Thymus (tissue), 11 donors: ENCODE measurements around the gene NR6A1. TPM values are rescaled to one million over a fixed set of nuclear protein-coding genes. Genes with fewer than 3 reads are reported as not detected.

ENCODE experiments used
- DNase-seq, 9 donors: peaks; one replicate each; pipeline ENCODE4 v3.0.0-alpha.2; 2013; ENCODE audit warnings: low spot score in 9 of 9, low read depth in 6 of 9, missing footprints in 1 of 9
- H3K27ac ChIP-seq, 2 donors: one replicate each; pipeline ENCODE4 v1.5.1; 2013; ENCODE audit warnings: control low read depth in 1 of 2, low read depth in 1 of 2, low read length in 1 of 2, mild to moderate bottlenecking in 1 of 2, moderate library complexity in 1 of 2
- H3K27me3 ChIP-seq, 2 donors: one replicate each; pipeline ENCODE4 v1.5.1; 2013; ENCODE audit warnings: low read length in 1 of 2; ENCODE audit not compliant: control insufficient read depth in 2 of 2, insufficient read depth in 1 of 2
- H3K36me3 ChIP-seq, 2 donors: one replicate each; pipeline ENCODE4 v1.5.1; 2013; ENCODE audit warnings: low read length in 1 of 2, mild to moderate bottlenecking in 1 of 2, moderate library complexity in 1 of 2; ENCODE audit not compliant: control insufficient read depth in 2 of 2, insufficient read depth in 2 of 2
- H3K4me1 ChIP-seq, 2 donors: one replicate each; pipeline ENCODE4 v1.5.1; 2013; ENCODE audit warnings: low read length in 2 of 2; ENCODE audit not compliant: control insufficient read depth in 2 of 2, insufficient read depth in 2 of 2
- H3K4me3 ChIP-seq, 2 donors: one replicate each; pipeline ENCODE4 v1.5.1; 2013; ENCODE audit warnings: low read length in 2 of 2, control low read depth in 1 of 2, mild to moderate bottlenecking in 1 of 2
- H3K9me3 ChIP-seq, 2 donors: one replicate each; pipeline ENCODE4 v1.5.1; 2013; ENCODE audit warnings: low read length in 1 of 2, mild to moderate bottlenecking in 1 of 2; ENCODE audit not compliant: control insufficient read depth in 2 of 2, insufficient read depth in 1 of 2
- whole genome bisulfite sequencing: extraction: QIAGEN DNeasy Blood & Tissue Kit; methylation state at CpG from one replicate; pipeline ENCODE4 v1.1.7; 2013; 5-methylcytosine and 5-hydroxymethylcytosine counted together
- polyA plus RNA-seq: library from polyadenylated mRNA; stranded (reverse); fragments of 200-250 nt; gene quantifications from one replicate; pipeline ENCODE4 v1.2.3, GENCODE V29; 2013
- total RNA-seq: library from RNA; stranded (reverse); fragments of 120-200 nt; gene quantifications from one replicate; pipeline ENCODE4 v1.2.4, GENCODE V29; 2013
- donor health status: healthy.

The NR6A1 gene
- total and polyA plus RNA-seq, 2 donors, result 0.47 to 0.52 TPM

DNA sequence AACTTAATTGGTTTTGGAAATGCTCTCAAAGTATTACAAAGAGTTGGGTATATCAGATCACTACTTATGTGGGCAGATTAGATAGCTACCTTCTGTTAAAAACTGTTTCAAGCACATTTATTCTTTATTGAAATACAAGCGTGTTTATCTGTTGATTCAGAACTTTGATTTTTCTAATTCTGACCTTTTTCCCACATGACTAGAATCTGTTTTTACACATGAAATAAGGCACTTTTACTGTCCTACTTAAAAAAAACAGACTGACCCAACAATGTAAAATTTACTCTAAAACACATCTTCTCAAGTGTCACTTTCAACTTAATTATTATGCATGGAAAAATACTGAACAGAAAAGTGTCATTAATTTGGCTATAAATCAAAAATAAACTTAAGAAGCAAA, 4.8 kb downstream of the NR6A1 start:
- Histone ChIP-seq H3K9me3 (no peaks in the 10 kb centered on the region), H3K4me3 (no peak overlapping the region), H3K4me1 (peaks cover 0 to 14% of the 10 kb centered on the region in 2 donors), H3K27me3 (peaks cover 45 to 55% of the 10 kb centered on the region in 2 donors), H3K27ac (no peak overlapping the region), H3K36me3 (no peaks in the 10 kb centered on the region)
- no peak for DNase-seq
- WGBS, result 93% methylated on average over 1 of the region's 1 CpG

DNA sequence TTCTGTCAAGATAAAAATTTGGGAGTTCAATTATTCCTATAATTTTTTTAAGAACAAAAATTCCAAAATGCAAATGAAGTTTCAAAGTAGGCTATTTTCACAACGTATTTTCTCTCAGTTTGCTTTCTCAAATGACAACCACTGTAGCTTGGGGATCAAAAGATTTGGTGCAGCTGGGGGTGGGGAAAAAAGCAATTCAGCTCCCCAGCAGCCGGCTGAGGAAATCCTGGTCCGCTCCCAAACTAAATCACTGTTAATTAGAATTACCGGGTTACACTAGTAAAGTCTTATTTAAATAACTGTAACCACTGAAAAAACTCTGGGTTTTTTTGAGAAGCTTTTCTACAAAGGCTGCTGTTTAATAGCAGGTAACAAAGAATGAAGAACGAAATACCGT, 5.7 kb downstream of the NR6A1 start:
- Histone ChIP-seq H3K4me3 (no peak overlapping the region), H3K9me3 (no peaks in the 10 kb centered on the region), H3K27ac (no peak overlapping the region), H3K36me3 (no peaks in the 10 kb centered on the region), H3K4me1 (peaks cover 0 to 11% of the 10 kb centered on the region in 2 donors), H3K27me3 (peaks cover 38 to 47% of the 10 kb centered on the region in 2 donors)
- DNase-seq, result no peak
- WGBS, result 96% methylated on average over 6 of the region's 6 CpGs

DNA sequence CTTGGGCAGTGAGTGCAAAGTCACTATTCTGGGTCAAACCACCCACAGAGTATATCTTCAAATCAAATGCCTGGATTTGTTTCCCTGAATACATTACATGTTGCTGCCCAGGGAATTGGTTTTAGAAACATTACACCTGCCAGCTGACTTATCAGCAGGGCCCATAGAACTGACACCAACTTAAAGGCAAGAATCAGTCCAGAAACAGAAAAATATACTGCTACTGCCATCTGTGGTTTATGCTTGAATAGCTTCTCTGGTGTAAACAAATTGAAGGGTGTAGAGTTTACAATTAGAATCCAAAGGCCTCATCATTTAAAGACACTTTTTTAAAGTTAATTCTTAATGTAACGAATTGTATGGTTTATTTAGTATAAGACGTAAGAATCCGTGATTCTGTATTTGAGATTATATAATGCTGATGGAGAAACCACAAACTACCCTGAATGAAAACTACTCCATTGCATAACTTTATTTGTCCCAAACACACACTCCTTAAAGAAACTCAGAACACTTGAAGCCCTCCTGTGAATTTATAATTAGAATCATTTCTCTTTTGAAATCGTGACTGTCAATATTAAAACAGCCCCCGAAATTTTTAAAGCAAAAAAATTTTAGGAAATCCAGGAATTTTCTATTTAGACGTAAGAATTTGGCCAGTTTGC, 6.2 kb downstream of the NR6A1 start:
- Histone ChIP-seq H3K4me3 (no peak overlapping the region), H3K27me3 (peaks cover 32 to 42% of the 10 kb centered on the region in 2 donors), H3K27ac (no peak overlapping the region), H3K36me3 (no peaks in the 10 kb centered on the region), H3K9me3 (no peaks in the 10 kb centered on the region), H3K4me1 (peaks cover 0 to 5% of the 10 kb centered on the region in 2 donors)
- WGBS, result 81% methylated on average over 6 of the region's 6 CpGs
- DNase-seq, result peak in 1 of 9 donors; percentile 21

DNA sequence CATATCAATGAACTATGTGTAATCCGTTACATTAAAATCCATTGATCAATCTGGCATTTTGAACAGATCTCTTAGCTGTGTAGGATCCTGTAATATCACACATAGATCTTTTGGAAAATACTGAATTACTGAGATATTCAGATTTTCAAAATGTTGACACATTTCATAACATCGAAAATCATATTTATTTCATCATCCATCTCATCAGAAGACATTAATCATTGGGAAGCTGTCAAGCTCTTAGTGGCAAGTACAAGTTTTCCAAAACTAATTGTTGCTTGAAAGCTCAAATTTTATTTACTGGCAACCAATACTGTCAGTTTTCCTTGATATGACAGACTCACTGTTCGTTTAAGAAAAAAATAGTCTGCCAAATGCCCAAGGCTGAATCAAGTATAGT, 8.5 kb downstream of the NR6A1 start:
- WGBS, result 96% methylated on average over 3 of the region's 3 CpGs
- Histone ChIP-seq H3K4me3 (no peak overlapping the region), H3K4me1 (no peaks in the 10 kb centered on the region), H3K36me3 (no peaks in the 10 kb centered on the region), H3K27ac (no peak overlapping the region), H3K27me3 (peaks cover 20% of the 10 kb centered on the region in 2 donors), H3K9me3 (no peaks in the 10 kb centered on the region)
- DNase-seq, result no peak

DNA sequence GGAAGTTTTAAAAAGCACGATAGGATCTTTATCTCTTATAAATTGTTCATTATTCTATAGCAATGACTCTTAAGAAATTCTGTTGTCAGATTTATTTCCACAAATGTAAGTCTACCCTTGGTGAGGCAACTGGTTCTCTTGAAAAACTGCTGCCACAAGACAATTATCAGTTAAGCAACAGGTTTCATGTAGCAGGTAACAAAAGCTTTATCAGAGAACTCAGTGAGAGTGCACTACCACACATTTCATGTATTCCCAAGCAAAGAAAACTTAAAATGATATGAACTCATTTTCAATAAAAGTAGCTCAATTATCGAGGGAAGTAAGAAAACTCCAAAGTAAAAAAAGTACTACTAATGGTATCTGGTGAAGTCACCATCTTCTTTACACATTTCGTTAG, 9.4 kb downstream of the NR6A1 start:
- H3K9me3 ChIP-seq, result no peaks in the 10 kb centered on the region
- no peaks in the 10 kb centered on the region for H3K4me1 ChIP-seq
- H3K27ac ChIP-seq, result no peak overlapping the region
- no peaks in the 10 kb centered on the region for H3K36me3 ChIP-seq
- DNase-seq, result no peak
- WGBS, result 95% methylated on average over 3 of the region's 3 CpGs
- no peak overlapping the region for H3K4me3 ChIP-seq
- H3K27me3 ChIP-seq, result peaks cover 13 to 15% of the 10 kb centered on the region in 2 donors

DNA sequence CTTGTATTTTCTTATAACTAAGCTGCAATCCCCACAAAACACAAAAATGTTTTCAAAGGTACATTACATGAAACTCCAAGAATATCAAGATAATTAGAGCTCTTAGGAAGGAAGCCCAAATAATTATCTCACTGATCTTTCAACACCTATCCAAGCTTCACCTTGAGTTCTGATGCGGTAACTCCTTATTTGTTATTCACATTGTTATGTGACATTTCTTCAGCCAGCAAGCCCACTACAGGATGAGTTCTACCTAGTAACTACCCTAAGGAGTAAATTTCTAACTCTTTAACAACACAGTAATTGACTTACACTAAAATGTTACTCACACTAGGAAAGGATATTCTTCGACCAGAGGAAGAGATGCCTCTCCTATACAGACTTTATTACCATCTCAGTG, 9.9 kb downstream of the NR6A1 start:
- no peaks in the 10 kb centered on the region for H3K4me1 ChIP-seq
- no peaks in the 10 kb centered on the region for H3K9me3 ChIP-seq
- H3K4me3 ChIP-seq, result no peak overlapping the region
- no peak overlapping the region for H3K27ac ChIP-seq
- 94% methylated on average over 2 of the region's 2 CpGs for WGBS
- no peaks in the 10 kb centered on the region for H3K36me3 ChIP-seq
- no peak for DNase-seq
- H3K27me3 ChIP-seq, result peaks cover 11 to 17% of the 10 kb centered on the region in 2 donors

DNA sequence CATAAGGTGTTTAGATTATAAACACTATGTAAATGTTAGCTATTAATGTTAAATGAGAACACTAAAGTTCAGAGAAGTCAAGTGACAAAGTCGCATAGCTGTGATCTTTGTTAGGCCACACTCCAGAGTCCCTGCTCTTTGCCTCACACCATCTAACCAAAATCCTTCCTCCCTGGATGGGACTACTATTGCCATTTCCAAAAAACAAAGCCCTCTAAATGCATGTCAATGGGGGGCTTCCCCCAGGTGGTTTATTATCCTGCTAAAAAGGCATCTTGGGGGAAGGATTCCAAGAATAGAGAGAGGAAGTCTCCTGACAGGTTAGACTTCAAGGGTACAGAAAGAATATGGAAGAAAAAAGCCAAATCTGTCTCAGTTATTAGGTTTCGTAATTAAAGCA, 10.4 kb downstream of the NR6A1 start:
- Histone ChIP-seq H3K9me3 (no peaks in the 10 kb centered on the region), H3K36me3 (no peaks in the 10 kb centered on the region), H3K27me3 (peaks cover 7 to 14% of the 10 kb centered on the region in 2 donors), H3K4me1 (no peaks in the 10 kb centered on the region), H3K27ac (no peak overlapping the region), H3K4me3 (no peak overlapping the region)
- 97% methylated on average over 2 of the region's 2 CpGs for WGBS
- DNase-seq, result no peak

DNA sequence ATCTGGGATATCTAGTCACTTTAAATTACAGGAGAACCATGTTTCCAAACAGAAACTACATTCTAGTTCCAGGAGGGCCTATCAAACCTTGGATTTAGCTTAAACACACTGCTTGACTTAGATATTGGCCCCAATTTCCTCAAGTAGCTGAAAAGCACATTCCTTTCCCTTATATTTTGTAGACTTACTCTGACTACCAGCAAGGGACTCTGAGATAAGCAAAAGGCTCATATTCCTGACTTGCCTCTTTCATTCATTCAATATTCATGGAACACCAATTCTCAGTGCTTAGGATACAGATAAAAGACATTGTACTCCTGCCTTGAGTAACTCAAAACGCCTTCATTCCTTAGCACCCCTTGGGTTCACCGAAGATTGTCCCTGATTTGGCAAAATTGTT, 11.8 kb downstream of the NR6A1 start:
- Histone ChIP-seq H3K27ac (no peak overlapping the region), H3K4me3 (no peak overlapping the region), H3K9me3 (no peaks in the 10 kb centered on the region), H3K4me1 (no peaks in the 10 kb centered on the region), H3K27me3 (peaks cover 3 to 4% of the 10 kb centered on the region in 2 donors), H3K36me3 (no peaks in the 10 kb centered on the region)
- 97% methylated on average over 2 of the region's 2 CpGs for WGBS
- no peak for DNase-seq

DNA sequence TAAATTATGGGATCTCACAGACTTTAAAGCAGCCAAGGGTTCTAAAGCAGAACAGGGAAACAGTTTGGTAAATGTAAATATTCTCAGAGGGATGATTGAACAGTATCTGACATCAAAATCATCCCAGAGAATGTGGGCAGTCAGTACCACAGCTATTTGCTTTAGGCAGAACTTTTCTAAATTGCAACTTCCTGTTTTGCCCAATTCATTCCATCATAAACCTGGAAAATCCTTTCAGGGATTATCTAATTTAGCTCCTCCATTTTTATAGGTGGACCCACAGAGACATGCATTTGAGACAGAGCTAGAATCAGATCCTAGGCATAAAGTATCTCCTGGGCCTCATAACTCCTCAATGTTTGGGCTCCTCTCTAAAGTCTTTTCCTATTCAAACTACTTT, 12.4 kb downstream of the NR6A1 start:
- H3K36me3 ChIP-seq, result no peaks in the 10 kb centered on the region
- no peaks in the 10 kb centered on the region for H3K4me1 ChIP-seq
- no peaks in the 10 kb centered on the region for H3K9me3 ChIP-seq
- H3K27me3 ChIP-seq, result peaks cover 3 to 4% of the 10 kb centered on the region in 2 donors
- DNase-seq, result no peak
- H3K4me3 ChIP-seq, result no peak overlapping the region
- H3K27ac ChIP-seq, result no peak overlapping the region
